A549 treated with AZD2906 at 1 μM for 4 hours (cell line): ENCODE measurements around the gene TMEM158. TPM values are rescaled to one million over a fixed set of nuclear protein-coding genes. Genes with fewer than 3 reads are reported as not detected.

Experiments used
- total RNA-seq: library from RNA; stranded (reverse); fragments of 200-300 nt; extraction: Qiagen RNA extraction; gene quantifications from 5 replicates; pipeline ENCODE4 v1.2.3, GENCODE V29; 2022

Gene TMEM158
- total RNA-seq, result 6.3 to 11.3 TPM (median 10.0 TPM) in 5 replicates

GRCh38 chr3:45226206-45226915 lies at the start of gene TMEM158:
TMEM158 (minus strand) TSS chr3:45226287; CDS start chr3:45226027, 260 bp downstream.

Other genes starting within 250 kb of the TMEM158 start
- gene CLEC3B, start 200.0 kb downstream of the TMEM158 start, total RNA-seq, result 0.14 to 0.19 TPM in 2 of 5 replicates, not detected in the others
- gene CDCP1, start 79.9 kb downstream of the TMEM158 start, total RNA-seq, result 6.5 to 8.4 TPM (median 6.6 TPM) in 5 replicates
- gene LARS2, start 162.3 kb upstream of the TMEM158 start, total RNA-seq, result 8.6 to 9.9 TPM (median 9.8 TPM) in 5 replicates